Muscle of back (tissue), 11 donors: ENCODE data around the gene TBC1D2B. TPM values are rescaled to one million over a fixed set of nuclear protein-coding genes. Genes with fewer than 3 reads are reported as not detected.
A peak's percentile ranks its signal among the peaks of the same experiment; 100 is the strongest.

ENCODE experiments used
- DNase-seq, 3 donors: peaks; one replicate each; pipeline versions ENCODE4 v3.0.0 to v3.0.0-alpha.2; 2013
- polyA plus RNA-seq, 10 donors: library from polyadenylated mRNA; unstranded; fragments of 120-200 nt; gene quantifications; one replicate each; pipeline ENCODE4 v1.2.1, GENCODE V29; 2013; ENCODE audit not compliant: insufficient read length in 10 of 10

The TBC1D2B gene
- polyA plus RNA-seq, 10 donors: 24.4 to 39.6 (median 31.3) TPM

DNA sequence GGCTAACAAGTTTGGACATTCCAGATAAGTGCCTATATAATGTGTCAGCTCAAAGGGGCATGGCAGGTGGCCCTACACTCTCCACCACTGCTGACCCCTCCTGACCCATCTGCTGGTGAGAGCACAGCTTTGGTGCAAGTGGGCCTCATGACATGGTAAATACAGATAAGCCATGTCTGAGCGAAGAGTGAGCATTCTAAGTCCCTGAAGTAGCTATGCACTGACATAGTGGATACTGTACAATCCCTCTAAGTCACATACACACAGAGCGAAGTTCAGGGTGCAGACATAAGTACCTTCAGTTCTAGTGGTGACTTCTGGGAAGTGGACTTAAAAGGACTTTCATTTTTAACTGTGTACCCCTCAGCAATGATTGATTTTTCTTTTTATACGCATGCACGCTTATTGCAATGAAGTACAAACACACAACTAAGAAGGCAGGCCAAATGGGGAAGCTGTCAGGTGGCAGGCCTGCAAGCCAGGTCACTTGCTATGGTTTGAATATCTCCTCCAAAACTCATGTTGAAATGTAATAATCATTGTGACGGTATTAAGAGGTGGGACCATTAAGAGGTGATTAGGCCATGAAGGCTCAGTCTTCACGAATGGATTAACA lies 41.5 kb downstream of the TBC1D2B start:
- DNase-seq: no peak

DNA sequence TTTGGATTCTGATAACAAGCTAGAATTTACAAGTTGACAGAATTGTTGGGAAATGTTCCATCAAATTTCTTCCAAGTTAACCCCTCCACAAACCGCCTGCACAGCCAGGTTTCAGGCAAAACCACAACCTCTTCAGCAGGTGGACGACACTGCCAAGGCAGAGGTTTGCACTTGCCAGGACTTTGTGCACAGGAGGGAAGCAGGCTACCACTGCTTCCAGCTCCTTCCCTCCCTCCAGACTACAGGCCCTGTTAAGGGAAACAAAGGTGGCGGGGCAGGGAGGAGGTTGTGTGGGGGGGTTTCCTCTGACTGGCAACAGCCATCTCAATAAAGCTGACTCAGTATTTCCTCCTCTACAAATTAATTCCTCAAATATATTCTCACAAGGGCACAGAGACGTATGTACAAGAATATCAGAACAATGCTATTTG lies 42.2 kb downstream of the TBC1D2B start:
- DNase-seq: no peak

DNA sequence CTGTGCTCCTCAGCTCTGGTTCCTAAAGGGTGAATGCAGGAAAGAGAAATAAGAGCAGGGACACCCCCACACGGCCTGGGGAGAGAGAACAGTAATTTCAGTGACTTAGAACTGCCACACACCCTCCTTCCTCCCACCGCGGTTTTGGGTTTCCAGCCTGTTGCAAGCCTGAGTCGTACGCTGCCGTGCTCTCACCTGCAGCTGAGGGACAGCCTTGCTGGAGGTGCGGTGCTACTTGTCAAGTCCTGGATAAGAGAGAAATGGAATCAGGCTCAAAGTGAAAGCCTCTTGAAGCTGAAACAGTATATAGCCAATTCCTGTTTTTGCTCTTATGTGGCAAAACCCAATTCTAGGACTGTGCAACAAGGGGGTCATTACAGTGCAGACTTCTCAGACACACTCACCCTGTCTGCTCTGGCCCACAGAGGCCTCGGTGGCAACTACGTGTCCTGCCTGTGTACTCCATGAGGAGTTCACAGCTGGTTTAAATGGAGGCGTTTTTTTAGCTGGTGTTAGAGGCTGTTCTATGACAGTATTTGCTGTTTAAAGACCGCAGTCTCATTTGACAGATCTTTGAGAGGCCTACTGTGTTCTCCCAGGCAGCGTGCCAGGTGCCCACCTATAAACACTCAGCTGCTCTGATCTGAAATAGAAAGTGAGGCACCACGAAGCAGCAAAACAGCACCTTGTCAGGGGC lies 42.9 kb downstream of the TBC1D2B start:
- DNase-seq: no peak

DNA sequence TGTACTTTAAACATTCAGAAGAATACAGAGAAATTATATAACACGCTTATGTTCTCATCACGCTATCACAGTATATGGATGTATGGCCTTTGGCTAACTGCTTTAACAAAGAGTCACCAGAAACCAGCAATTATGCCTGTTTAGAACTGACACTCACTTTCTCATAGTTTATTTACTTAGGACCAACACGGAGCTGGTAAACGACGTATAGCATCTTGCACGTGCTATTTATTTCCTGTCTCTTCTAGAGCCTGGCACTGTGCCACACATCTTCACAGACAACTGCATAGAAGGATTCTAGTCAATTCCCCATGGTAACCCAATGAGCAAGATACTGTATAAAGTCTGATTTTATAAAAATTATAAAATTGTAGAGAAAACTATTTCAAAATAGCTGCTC lies 43.6 kb downstream of the TBC1D2B start:
- no peak for DNase-seq

DNA sequence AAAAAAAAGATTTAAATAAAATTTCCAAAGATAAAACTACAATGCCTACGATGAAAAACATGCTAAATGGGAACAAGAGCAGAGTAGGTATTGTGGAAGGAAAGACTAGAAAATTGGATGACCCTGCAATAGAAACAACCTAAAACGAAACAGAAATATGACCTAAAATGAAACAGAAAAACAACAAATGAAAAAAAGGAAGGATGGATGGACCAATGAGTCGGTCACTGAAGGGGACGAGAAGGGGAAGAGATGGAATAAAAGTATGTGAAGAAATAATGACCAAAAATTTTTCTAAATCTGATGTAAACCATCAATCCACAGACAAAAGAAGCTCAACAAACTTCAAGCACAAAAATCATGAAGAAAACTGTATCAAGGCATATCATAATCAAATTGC lies 44.8 kb downstream of the TBC1D2B start:
- DNase-seq: no peak

DNA sequence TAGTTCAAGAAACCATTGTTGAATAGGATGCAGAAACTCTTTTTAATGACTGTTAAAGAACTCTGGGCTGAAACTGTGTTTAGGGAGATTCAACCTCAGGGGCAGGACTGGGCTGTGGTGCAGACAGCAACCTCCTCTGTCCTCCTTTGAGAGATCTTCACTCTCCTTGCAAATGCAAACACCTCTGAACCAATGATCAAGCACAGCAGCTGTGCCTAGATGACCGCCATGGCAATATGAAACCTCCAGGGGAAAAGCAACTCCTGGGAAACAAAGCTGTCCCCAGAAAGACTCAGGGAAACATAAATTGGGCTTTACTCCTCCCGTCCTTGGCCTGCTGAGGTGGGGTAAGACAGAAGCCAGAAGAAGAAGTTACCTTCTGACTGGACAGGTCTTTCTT lies 52.6 kb downstream of the TBC1D2B start:
- DNase-seq: no peak

DNA sequence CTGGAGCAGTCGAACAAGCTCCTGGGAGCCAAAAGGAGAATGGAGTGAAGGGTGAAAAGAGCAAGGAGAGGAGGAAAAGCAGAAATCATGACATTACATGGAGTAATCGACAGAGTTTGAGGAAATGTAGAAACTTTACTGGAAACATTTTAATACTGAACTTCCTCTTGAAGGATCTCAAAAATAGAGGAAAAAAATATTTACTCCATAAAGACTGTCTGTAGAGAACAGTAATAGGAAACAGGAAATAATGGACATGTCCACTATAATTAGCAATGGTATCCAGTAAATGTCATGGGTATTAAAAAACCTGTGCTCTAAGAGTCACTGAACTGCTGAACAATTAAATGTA lies 53.0 kb downstream of the TBC1D2B start:
- no peak for DNase-seq

DNA sequence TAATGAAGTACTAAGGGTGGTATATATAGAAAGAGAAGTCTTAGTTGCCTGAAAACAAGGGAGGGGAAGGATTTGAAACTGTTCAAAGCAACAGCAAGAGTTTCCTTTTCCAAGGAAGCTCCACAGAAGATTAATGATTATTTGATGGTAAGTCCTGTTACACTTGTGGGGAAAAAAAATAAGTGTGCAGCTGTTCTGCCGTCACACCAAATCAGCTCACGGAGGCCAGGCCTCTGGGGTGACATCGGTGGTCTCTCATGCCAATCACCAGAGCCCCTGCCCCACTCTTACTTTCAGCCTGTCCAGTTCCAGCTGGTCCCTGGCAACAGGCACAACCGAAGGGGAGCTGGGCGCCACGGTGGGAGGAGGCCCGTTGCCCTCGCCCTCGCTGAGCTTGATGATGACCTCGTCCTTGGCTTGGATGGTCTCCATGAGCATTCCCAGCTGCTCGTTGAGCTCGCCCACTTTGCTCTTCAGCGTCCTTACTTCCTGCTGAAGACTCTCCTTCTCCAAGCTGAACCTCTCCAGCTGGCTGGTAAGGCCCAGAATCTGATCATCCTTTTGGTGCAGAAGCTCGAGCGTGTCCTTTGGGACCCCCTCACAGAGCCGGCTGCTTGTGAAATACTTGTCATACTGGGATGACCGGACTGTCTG lies 53.5 kb downstream of the TBC1D2B start:
- DNase-seq: peak; percentile 74 to 96 (median 88)

DNA sequence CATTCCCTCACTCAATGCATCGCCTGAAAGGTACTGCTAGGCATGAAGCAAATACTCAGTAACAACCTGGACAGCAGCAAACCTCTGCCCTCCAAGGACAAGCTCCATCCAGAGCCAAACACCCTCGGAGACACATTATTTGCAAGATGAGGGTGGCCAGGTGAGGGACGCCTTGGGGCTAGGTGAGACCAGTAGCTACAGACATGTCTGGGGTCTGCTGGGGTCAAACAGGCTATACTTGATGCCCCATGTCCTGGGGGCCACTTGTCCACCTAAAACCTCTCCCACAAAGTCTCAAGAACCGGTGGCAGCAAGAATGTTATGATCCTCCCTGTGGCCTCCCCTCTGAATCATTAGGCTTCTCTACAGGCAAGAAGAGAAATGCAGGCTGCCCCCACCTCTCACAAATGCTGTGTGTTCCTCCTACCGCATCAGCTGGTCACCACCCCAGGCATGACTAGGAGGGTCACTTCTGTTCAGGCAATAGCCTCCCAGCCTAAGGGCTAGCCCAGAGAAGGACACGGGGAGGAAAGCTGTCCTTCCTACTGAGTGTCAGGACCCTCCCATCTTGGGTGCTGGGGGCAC lies 54.3 kb downstream of the TBC1D2B start:
- no peak for DNase-seq

DNA sequence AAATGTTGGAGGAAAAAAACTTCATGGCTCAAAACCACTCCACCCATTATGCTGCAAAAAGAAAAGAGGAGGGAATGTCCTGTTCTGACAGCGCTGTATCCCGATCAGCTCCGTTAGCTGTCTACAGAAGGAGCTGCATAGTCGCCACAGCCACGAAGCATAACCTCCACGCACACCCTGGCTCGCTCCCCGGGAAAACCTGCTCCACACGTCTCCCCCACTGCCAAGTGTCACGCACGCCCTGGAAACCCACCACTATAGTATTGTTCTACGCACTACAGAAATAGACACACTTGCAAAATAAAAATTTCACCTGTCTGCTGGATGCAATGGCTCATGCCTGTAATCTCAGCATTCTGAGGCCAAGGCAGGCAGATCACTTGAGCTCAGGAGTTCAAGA lies 55.8 kb downstream of the TBC1D2B start:
- DNase-seq: no peak

DNA sequence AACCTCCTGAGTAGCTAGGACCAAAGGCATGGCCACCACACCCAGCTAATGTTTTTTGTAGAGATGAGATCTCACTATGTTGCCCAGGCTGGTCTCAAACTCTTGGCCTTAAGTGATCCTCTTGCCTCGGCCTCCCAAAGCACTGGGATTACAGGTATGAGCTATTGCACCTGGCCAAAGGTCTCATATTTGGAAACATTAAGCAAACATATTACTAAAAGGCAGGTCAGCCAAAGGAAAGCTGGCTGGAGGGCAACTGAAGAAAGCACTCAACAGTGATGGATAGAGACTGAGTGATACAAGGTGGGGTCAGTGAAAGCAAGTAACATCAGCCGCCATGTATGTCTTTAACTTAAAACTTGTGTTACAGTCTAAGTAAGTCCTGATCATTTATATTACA lies 57.5 kb downstream of the TBC1D2B start:
- DNase-seq: no peak

DNA sequence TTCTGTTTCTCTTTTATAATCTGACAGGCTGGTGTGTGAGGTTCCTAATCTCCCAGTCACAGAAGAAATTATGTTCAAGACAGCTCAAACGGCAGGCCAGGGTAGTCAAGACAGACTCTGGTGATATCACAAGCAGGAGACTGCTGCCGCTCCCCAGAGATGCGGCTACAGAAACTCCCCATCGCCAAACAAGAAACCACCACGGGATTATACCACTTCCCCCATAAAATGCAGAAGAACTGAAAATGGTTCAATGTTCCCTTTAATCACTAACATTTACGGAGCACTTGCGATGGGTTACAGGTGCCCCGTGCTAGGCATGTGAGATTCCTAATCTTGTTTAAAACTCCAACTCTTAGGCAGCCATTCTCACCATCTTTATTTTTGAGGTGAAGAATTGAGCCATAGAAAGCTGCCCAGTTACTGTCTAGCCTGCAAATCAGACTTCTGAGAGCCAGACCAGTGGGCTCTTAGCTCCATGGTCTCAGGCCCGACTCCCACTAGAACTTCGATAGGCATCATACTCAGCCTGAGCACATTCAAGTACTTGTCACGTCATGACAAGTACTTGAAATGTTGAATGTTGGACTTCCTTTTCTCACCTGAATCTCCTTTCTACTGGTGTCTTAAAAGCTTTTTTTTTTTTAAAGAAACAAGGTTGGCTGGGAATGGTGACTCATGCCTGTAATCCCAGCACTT lies 58.4 kb downstream of the TBC1D2B start:
- DNase-seq: no peak

DNA sequence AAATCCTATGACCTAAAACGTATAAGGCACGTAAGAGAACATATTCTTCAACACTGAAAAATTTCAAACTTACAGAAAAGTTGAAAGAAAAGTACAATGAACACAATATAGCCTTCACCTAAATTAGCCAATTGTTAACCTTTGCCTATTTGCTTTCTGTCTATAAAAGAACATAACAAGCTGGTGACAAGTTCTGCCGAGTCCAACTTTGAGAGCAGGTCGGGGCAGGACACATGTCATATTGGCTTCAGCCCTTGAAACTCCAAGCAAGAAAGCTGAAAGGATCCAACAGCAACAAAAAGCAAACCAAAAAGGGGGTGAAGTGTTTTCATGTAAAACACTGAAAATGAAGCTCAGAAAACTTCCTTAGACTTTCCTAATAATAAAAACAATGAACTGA lies 59.1 kb downstream of the TBC1D2B start:
- DNase-seq: no peak

DNA sequence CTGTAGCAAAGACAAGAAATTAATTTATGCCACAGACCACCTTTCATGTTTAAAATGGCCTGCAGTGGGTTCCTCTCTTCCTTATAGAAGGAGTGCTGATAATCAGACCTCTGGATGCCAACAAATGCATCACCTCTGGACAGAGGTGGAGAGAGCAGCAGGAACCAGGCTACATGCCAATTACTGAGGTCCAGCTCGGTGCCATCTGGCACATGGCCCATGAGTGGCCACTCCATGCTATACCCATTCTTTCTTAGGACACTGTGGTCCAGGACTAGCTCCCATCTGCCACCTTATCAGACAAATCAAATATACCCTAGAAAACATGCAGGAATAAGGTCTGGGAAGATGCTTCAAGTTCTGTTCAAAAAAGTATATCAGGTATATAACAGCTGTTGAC lies 60.7 kb downstream of the TBC1D2B start:
- no peak for DNase-seq

DNA sequence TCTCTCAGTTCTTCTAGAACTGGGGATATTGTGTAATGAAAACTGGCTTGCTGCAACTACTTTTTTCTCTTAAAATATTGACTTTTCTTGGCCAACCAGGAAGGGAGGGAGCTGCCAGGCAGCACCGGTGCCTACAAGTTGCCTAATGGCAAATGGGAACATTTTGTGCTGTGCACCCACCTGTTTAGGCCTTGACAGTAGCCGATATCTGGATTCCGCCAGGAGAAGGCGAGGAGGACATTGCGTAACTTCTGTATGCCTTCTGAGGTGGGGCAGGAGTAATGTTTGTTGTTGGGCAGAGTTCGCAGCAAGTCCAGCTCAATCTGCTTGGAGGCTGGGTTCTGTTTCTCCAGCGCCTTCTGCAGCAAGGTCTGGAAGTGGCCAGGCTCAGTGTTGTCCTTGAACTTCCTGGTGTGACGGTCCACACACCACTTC lies 64.9 kb downstream of the TBC1D2B start:
- DNase-seq: no peak

DNA sequence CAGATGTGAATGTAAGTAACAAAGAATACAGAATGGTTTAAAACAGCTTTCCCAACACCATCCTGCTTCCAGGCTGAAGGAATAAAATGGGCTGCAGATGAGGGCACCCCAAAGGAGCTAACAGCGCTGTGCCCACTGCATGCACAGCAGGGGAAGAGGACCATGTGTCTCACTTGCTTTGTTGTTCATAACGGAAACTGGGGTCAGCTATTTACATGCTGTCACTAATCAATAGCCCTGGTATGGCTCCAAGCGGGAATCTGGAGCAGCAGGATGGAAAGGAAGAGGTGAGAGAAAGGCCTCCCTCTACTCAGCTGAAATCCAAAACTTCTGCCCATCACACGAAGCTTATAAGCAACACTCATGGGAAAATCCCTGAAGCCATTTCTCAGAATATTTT lies 67.4 kb downstream of the TBC1D2B start:
- no peak for DNase-seq

DNA sequence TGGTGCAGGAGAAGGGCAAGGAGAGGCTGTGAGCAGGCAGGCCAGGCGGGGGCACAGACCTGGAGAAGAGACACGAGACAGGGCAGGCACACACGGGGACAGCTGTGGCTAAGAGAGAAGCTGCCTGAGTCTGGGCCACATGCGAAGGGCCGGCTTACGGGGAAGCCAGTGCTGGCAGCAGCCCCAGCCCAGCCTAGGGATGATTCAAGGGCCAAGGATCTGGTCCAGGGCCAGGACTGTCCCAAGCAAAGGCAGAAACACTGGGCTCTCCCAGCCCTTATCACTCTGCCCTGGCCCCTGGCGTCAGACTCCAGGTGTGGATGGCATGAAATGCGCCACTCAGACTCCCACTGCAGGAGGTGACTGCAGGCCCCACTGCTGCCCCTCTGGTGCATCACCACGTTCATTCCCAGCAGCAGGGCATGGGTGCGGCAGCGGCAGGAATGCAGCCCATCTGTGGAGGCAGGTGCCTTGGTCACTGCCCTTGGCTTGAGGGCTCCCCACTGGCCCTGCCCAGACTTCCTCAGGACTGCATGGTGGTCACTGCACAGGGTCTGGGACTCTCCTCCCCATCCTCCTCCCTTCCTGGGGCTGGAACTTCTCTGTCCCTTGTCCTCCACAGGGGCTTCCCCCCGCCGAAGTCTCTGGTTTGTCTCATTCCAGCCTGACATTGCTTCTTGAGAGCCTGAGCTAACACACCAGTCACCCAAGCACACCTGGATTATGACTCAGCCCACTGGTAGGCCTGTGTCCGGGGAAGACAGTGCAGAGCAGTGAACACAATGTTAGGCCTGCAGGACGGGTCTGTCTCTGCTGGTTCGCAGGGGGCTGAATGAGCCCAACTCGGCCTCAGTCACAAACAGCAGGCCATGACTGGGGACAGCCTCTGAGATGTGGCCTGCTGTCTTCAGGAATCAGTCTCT lies 69.3 kb downstream of the TBC1D2B start:
- peak in 1 of 3 donors; percentile 79 for DNase-seq

DNA sequence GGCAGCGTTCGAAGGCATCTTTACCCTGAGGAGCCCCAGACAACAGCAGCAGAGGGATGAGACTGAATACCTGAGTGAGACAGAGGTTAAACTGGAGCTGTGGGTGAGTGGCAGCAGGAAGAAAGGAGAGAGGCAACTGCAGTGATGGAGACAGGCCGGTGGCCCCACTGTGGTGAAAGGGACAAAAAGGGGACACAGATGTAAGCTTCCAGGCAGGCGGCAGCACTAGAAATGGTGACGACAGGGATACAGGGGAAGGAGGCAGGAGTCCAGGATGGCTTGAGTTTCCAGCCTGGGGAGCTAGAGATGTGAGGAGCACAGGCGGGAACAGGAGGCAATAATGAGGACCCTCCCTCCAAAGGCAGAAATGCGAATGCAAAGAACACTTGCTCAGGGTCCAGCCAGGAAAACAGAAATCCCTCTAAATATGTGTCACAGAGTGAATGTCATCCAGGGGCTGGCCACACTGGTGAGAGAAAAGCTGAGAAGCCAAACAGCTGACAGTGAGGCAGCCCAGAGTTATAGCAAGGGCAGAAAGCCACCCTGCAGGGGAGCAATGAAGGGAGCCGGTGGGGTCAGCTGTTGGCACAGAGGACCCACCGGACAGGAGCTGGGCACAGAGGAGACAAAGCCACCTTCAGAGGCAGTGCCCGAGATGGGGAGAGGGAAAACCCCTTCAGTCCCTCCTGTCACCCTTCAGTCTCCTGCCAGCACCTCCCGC lies 70.1 kb downstream of the TBC1D2B start:
- DNase-seq: no peak

DNA sequence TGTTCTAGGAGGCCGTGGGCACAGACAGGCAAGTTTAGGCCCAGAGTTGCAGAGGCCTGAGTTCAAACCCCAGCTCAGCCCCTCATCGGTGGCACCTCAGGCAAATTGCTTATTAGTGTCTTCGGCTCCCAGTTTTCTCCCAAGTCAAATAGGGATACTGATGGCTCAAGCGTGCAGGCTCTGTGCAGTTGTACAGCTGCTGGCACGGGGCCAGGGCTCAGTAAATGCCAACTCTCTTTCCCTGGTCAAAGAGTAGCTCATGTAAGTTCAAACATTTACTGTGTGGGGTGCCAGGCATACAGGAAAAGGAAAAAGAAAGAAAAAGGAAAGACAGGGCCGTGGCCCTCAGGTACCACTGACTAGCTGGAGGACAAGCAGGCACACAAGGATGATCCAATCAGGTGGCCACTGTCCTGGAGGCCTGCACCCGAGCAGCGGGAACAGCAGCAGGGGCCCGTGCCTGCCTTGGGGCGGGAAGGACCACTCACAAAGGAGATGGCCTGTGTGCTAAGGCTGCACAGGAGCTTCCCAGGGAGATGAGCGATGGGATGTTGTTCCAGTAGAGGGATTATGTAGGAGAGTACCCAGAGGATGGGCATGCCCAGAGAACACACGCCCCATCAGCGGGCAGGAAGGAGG lies 70.8 kb downstream of the TBC1D2B start:
- DNase-seq: no peak
